ENCODE measurements around the gene NDUFC2.
A peak's percentile ranks its signal among the peaks of the same experiment; 100 is the strongest.

- TF ChIP-seq, protein P1, sequence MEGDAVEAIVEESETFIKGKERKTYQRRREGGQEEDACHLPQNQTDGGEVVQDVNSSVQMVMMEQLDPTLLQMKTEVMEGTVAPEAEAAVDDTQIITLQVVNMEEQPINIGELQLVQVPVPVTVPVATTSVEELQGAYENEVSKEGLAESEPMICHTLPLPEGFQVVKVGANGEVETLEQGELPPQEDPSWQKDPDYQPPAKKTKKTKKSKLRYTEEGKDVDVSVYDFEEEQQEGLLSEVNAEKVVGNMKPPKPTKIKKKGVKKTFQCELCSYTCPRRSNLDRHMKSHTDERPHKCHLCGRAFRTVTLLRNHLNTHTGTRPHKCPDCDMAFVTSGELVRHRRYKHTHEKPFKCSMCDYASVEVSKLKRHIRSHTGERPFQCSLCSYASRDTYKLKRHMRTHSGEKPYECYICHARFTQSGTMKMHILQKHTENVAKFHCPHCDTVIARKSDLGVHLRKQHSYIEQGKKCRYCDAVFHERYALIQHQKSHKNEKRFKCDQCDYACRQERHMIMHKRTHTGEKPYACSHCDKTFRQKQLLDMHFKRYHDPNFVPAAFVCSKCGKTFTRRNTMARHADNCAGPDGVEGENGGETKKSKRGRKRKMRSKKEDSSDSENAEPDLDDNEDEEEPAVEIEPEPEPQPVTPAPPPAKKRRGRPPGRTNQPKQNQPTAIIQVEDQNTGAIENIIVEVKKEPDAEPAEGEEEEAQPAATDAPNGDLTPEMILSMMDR (IDR thresholded peaks at IDR 0.05), result peak in 6 of 7 experiments; percentile 41 to 99 (median 94)
- peak; percentile 23 to 87 (median 75) for TF ChIP-seq POLR2AphosphoS5 (IDR thresholded peaks at IDR 0.05)
- TF ChIP-seq POLR2A (IDR thresholded peaks at IDR 0.05), result no peak
These were observed 33.7 kb downstream of the NDUFC2 start for GRCh38 chr11:78045851-78046485.

Measured in stomach (tissue), 4 donors.